Measurements from ENCODE around the gene FER1L5. TPM values are rescaled to one million over a fixed set of nuclear protein-coding genes. Genes with fewer than 3 reads are reported as not detected.

Gene FER1L5
- total and polyA plus RNA-seq, 9 of the 15 experiments (the other 6 are each of a cell fraction or from before 2014, with no cell fraction given), result 0.01 TPM; not detected in 6

DNA sequence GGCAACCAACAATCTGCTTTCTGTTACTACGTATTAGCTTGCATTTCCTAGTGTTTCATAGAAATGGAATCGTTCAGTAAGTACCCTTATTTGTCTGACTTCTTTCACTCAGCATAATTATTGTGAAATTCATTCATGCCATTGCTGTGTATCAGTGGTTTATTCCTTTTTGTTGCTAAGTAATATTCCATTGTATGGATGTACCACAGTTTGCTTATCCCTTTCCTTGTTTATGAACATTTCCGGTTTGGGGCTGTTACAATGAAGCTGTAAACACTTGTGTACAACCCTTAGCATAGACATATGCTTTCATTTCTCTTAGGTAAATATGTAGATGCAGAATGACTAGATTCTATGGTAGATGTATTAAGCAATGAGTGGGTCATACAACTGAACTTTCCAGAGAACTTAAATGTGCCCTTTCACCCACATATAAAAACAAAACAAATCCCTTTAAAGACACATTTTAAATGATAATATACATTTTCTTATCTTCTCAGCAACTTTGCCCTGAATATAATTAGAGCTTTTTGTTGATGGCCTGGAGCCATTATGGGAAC lies 21.9 kb downstream of the FER1L5 start (continued):
- TF ChIP-seq STAT6 (CRISPR knock-in tag; IDR thresholded peaks at IDR 0.05) (no peak), CEBPB (tag; IDR thresholded peaks at IDR 0.05) (peak; percentile 43)

DNA sequence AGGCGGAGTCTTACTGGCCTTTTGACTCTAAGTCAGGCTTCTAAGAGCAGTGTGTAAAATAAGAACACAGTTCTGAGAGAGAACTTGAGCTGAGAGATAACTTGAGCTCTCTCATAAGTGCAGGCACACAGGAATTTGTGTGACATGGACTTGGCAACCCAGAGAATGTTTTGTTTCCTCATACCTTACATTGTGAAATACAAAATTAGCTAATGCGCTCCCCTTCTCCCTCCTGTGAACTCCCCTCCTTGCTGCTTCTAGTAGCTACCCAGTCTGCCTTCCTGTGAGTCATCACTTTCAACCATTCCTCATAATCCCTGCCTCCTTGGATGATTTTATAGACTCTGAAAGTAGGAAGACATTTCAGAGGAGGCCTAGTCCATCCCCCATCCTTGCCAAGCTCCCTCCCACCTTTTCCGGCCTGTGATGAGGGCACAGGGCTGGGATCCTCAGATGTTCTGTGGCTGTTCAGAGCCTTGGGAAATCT lies 22.6 kb downstream of the FER1L5 start:
- Histone ChIP-seq H3K4me1 (replicated peaks in 1 of 2; ENCODE audit: control insufficient read depth in 2 of 2, insufficient read depth in 2 of 2, low read length in 2 of 2) (no peaks in the 10 kb centered on the region; a peak in 1 of 5 replicates), H3K36me3 (ENCODE audit: control insufficient read depth, insufficient read depth, low read length) (no peaks in the 10 kb centered on the region), H4K20me1 (replicated peaks; ENCODE audit: control insufficient read depth, insufficient read depth, low read length) (no peaks in the 10 kb centered on the region), H3K27me3 (ENCODE audit: control insufficient read depth in 2 of 2, insufficient read depth in 2 of 2, low read length in 2 of 2) (peaks cover 16 to 36% of the 10 kb centered on the region in 2 experiments), H3K27ac (ENCODE audit: extremely low read depth, low read depth, low read length) (0 out of 3 replicates have a peak overlapping the region, but pooled peaks have one; percentile 2), H3K4me3 (no peak overlapping the region), H3K9me3 (replicated peaks; ENCODE audit: control insufficient read depth, insufficient read depth, low read depth, low read length) (peaks cover 4% of the 10 kb centered on the region; the same call in 1 of the 2 replicates), H3K9ac (ENCODE audit: insufficient read depth in 1 of 2, low read depth in 2 of 2, low read length in 2 of 2) (no peak overlapping the region), H3K4me2 (ENCODE audit: insufficient read depth, low read length) (no peak overlapping the region), H3K79me2 (ENCODE audit: control insufficient read depth, insufficient read depth, low read length) (no peaks in the 10 kb centered on the region), H3K9me1 (ENCODE audit: control insufficient read depth, insufficient read depth, low read length) (no peaks in the 10 kb centered on the region), H2AFZ (ENCODE audit: low read depth, low read length) (no peak overlapping the region)
- 52% methylated on average over 3 of the region's 3 CpGs for WGBS (ENCODE audit: insufficient coverage, low coverage, missing lambda C conversion rate)
- in situ Hi-C loops (cut with MboI) (no loop called here), intact Hi-C loops (cut with micrococcal nuclease) (no loop called here)
- ChIA-PET CTCF (ENCODE audit: low intra/inter-chr PET ratio) (no interaction called here), POLR2A (interaction anchor here (0.6 to 1.9 kb wide), 3 partner anchors 9 to 34 kb away, joined by 3 to 8 read pairs (median 3); no protein-coding TSS in a partner anchor)
- DNase-seq (ENCODE audit: extremely low read depth in 1 of 4, low spot score in 3 of 4) (no peak), ATAC-seq (no peak), FAIRE-seq (no peak)
- no TSS peak for BruUV-seq (replicated peaks)
- TF ChIP-seq FOSL1 (tag; conservative IDR thresholded peaks at IDR 0.05), result 0 out of 2 replicates have a peak, but pooled peaks have one; percentile 44
- peak; percentile 76 for TF ChIP-seq PRDM10 (IDR thresholded peaks at IDR 0.05; ENCODE audit: partially characterized antibody)
- no peak for TF ChIP-seq KAT2B (IDR thresholded peaks at IDR 0.05; ENCODE audit: low read depth, low read length)
- no peak for TF ChIP-seq CAMTA2 (CRISPR knock-in tag; conservative IDR thresholded peaks at IDR 0.05)
- no peak for TF ChIP-seq KLF13 (tag; IDR thresholded peaks at IDR 0.05; ENCODE audit: borderline replicate concordance, low read depth)
- TF ChIP-seq JUND (IDR thresholded peaks at IDR 0.05; ENCODE audit: borderline replicate concordance, low read depth, low read length), result peak; percentile 52; the same call in 1 of the 2 replicates
- TF ChIP-seq JUND (tag; IDR thresholded peaks at IDR 0.05; ENCODE audit: borderline replicate concordance, low read depth, low read length), result no peak; the same call in 2 of the 3 replicates
- no peak for TF ChIP-seq DNMT1 (IDR thresholded peaks at IDR 0.05)
- no peak for TF ChIP-seq HMG20B (CRISPR knock-in tag; IDR thresholded peaks at IDR 0.05)
- no peak for TF ChIP-seq TEAD4 (IDR thresholded peaks at IDR 0.05; ENCODE audit: low read length)
- no peak for TF ChIP-seq TEAD4 (CRISPR knock-in tag; IDR thresholded peaks at IDR 0.05; ENCODE audit: borderline replicate concordance)
- no peak for TF ChIP-seq ETV1 (tag; conservative IDR thresholded peaks at IDR 0.05; ENCODE audit: low read depth)
- TF ChIP-seq ESRRA (IDR thresholded peaks at IDR 0.05; ENCODE audit: borderline replicate concordance, low read depth), result no peak
